Measurements from ENCODE around the gene SPTBN4.

The SPTBN4 gene

GRCh38 chr19:40567750-40568494 is 101.1 kb downstream of the SPTBN4 start:
- no peak for DNase-seq

GRCh38 chr19:40570313-40571004 is 103.7 kb downstream of the SPTBN4 start:
- peak; percentile 98 for DNase-seq

- no peak for DNase-seq
These were observed 104.2 kb downstream of the SPTBN4 start for GRCh38 chr19:40571005-40571318.

- no peak for DNase-seq
These were observed 105.2 kb downstream of the SPTBN4 start for GRCh38 chr19:40571831-40572495.

- no peak for DNase-seq
These were observed 108.5 kb downstream of the SPTBN4 start for GRCh38 chr19:40575326-40575725.

- DNase-seq, result peak; percentile 47
These were observed 109.4 kb downstream of the SPTBN4 start for GRCh38 chr19:40576151-40576584.

- peak; percentile 95 for DNase-seq
These were observed 110.0 kb downstream of the SPTBN4 start, which contains the start of gene SHKBP1 for GRCh38 chr19:40576585-40577451. Gene SHKBP1, plus strand, starts transcription at chr19:40576873. Its CDS starts 27 bp downstream, at chr19:40576900.

- DNase-seq, result no peak
These were observed 111.7 kb downstream of the SPTBN4 start for GRCh38 chr19:40578442-40578908.

- no peak for DNase-seq
These were observed 113.8 kb downstream of the SPTBN4 start for GRCh38 chr19:40580619-40581018.

- DNase-seq, result no peak
These were observed 114.7 kb downstream of the SPTBN4 start for GRCh38 chr19:40581531-40581930.

- no peak for DNase-seq
These were observed 115.7 kb downstream of the SPTBN4 start for GRCh38 chr19:40582467-40582866.

GRCh38 chr19:40583283-40583682 is 116.5 kb downstream of the SPTBN4 start:
- no peak for DNase-seq

GRCh38 chr19:40584007-40584406 is 117.2 kb downstream of the SPTBN4 start:
- no peak for DNase-seq

- DNase-seq, result no peak
These were observed 118.6 kb downstream of the SPTBN4 start for GRCh38 chr19:40585241-40585981.

- no peak for DNase-seq
These were observed 119.2 kb downstream of the SPTBN4 start for GRCh38 chr19:40585982-40586422.

GRCh38 chr19:40586611-40587010 is 119.8 kb downstream of the SPTBN4 start:
- DNase-seq, result no peak

GRCh38 chr19:40588110-40588854 is 121.5 kb downstream of the SPTBN4 start:
- no peak for DNase-seq

GRCh38 chr19:40588926-40589569 is 122.2 kb downstream of the SPTBN4 start:
- DNase-seq, result no peak

- no peak for DNase-seq
These were observed 123.0 kb downstream of the SPTBN4 start for GRCh38 chr19:40589591-40590429.

Measured in CD4-positive, alpha-beta T cell treated with Interleukin-6 for 4 hours (primary cell).